Endothelial cell of hepatic sinusoid (primary cell): ENCODE measurements around the gene SNIP1.
"Not testable (repeated sequence)": the region's sequence is repeated elsewhere in the genome, so short reads cannot be mapped to it uniquely, and the experiment has no call there.

Experiments used
- in situ Hi-C: cut with HindIII; loops from 2 replicates; pipeline ENCODE4 v1.10.0; 2017; ENCODE audit warnings: low sequenced_read_pairs

Gene SNIP1

GRCh38 chr1:37514350-37515184 lies 39.5 kb downstream of the SNIP1 start, which contains the start of gene MEAF6:
TSS of gene MEAF6 (minus strand) at chr1:37514766. CDS start at chr1:37514746, 20 bp downstream.
- in situ Hi-C loops: no loop called here

GRCh38 chr1:37513795-37514349 lies 40.2 kb downstream of the SNIP1 start:
- in situ Hi-C loops: no loop called here

- in situ Hi-C loops: no loop called here
Measured at GRCh38 chr1:37509181-37509580, 44.9 kb downstream of the SNIP1 start.

GRCh38 chr1:37506740-37507139 lies 47.4 kb downstream of the SNIP1 start:
- in situ Hi-C loops: no loop called here

GRCh38 chr1:37502791-37503190 lies 51.3 kb downstream of the SNIP1 start:
- in situ Hi-C loops: not testable (repeated sequence)

GRCh38 chr1:37502104-37502503 lies 52.0 kb downstream of the SNIP1 start:
- in situ Hi-C loops: no loop called here

GRCh38 chr1:37501661-37502060 lies 52.4 kb downstream of the SNIP1 start:
- in situ Hi-C loops: no loop called here

- in situ Hi-C loops: loop anchor here (5.0 kb wide), 3 partner anchors 57 to 98 kb away; partner anchors contain the start of genes DNALI1 and GNL2
Measured at GRCh38 chr1:37498872-37499617, 55.0 kb downstream of the SNIP1 start.

- in situ Hi-C loops: loop anchor here (5.0 kb wide), 3 partner anchors 56 to 99 kb away; partner anchors contain the start of genes DNALI1 and GNL2
Measured at GRCh38 chr1:37497832-37498231, 56.3 kb downstream of the SNIP1 start.

- in situ Hi-C loops: loop anchor here (5.0 kb wide), 3 partner anchors 54 to 101 kb away; partner anchors contain the start of genes DNALI1 and GNL2
Measured at GRCh38 chr1:37495875-37496274, 58.2 kb downstream of the SNIP1 start.

GRCh38 chr1:37493336-37494098 lies 60.6 kb downstream of the SNIP1 start:
- in situ Hi-C loops: no loop called here

GRCh38 chr1:37487619-37487984 lies 66.5 kb downstream of the SNIP1 start:
- in situ Hi-C loops: no loop called here

GRCh38 chr1:37486680-37487618 lies 67.1 kb downstream of the SNIP1 start:
- in situ Hi-C loops: no loop called here

- in situ Hi-C loops: no loop called here
Measured at GRCh38 chr1:37485902-37486679, 68.0 kb downstream of the SNIP1 start.
